ENCODE measurements around the gene TAS2R50.
"Not testable (repeated sequence)": the region's sequence is repeated elsewhere in the genome, so short reads cannot be mapped to it uniquely, and the experiment has no call there.

TAS2R50 gene

GRCh38 chr12:10986812-10987211 is at the start of gene TAS2R50:
Gene TAS2R50 (minus strand): TSS chr12:10986912. CDS start chr12:10986860, 52 bp downstream.
- no peak for DNase-seq

- DNase-seq = not testable (repeated sequence)
Measured at GRCh38 chr12:11033959-11034358, 47.2 kb upstream of the TAS2R50 start.

DNA sequence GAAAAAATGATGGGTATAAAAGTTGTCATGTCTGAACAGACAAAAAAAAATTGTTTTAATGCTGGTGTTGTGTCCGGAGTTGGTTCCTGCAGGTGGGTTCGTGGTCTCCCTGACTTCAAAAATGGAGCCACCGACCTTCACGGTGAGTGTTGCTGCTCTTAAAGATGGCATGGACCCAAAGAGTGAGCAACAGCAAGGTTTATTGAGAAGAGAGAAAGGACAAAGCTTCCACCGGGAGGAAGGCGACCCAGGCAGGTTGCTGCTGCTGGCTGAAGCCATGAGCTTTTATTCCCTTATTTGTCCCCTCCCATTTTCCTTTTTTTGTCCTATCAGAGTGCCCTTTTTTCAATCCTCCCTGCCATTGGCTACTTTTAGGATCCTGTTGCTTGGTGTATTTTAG is 44.6 kb upstream of the TAS2R50 start, which contains the start of gene TAS2R31:
Gene TAS2R31, minus strand, starts transcription at position 101 of the 400 bp plus-strand sequence. Its CDS starts 72 bp downstream, at position 29.
- no peak for DNase-seq

DNA sequence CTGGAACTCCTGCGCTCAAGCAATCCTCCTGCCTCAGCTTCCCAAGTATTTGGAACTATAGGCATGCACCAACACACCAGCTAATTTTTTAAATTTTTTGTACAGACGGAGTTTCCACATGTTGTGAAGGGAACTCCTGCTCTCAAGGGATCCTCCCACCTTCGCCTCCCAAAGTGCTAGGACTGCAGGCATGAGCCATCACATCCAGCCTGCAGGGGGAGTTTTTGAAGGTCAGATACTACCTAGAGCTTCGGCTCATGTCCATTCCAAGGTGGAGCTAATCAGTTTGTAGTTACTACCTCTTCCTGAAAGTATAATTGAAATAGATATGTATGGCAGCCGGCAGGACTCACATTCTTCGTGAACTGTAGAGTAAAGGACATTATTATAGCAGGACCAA is 39.4 kb upstream of the TAS2R50 start:
- no peak for DNase-seq

DNA sequence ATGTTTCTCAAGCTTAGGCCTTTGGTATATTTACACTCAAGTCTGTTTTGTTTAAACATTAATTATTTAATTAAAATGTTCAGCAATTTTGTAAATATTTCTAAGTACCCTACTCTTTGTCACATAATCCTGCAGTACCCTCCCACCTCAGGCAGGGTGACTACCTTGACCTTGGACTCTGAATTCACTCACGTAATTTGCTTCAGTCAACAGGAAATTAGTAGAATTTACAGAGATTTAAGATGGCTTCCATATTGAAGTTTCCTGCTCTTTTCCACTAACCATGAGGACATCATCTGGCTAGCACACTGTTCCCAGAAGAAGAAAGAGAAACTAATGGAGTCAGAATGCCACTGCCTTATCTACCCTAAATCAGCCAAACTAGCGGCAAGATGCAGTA is 36.7 kb upstream of the TAS2R50 start:
- no peak for DNase-seq

- no peak for DNase-seq
Measured at GRCh38 chr12:11022520-11022919, 35.8 kb upstream of the TAS2R50 start, which contains the start of gene TAS2R19. Gene TAS2R19 (minus strand): TSS chr12:11022620. CDS start chr12:11022571, 49 bp downstream.

- no peak for DNase-seq
Measured at GRCh38 chr12:11016937-11017336, 30.2 kb upstream of the TAS2R50 start.

DNA sequence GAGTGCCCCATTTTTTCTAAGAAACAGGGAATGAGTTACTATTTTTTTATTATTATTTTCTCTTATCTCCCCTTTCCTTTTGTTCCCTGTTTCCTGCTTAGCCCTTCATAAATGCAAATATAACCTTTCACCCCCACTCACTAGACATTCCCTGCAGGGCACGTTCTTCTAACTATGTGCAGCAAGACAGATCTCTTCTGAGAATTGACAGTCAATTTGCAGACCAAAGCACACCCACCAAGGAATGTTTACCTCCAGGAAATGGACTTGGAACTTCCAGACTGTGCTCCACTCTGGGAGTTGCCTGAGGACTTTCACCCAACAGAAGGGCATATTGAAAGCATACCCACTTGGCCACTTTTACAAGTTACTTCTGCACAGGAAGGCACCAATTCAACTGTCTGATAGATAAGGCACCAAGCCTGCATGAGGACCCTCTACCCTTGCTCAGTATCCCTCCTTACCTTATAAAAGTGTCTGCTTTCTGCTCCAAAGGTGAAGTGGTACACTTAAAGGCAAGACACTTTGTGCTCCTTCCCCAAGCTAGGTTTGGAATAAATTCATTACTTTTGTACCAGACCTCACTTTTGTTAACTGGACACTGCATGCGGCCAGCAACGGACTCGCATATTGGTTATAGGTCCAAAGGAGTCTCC is 29.2 kb upstream of the TAS2R50 start:
- DNase-seq = no peak

DNA sequence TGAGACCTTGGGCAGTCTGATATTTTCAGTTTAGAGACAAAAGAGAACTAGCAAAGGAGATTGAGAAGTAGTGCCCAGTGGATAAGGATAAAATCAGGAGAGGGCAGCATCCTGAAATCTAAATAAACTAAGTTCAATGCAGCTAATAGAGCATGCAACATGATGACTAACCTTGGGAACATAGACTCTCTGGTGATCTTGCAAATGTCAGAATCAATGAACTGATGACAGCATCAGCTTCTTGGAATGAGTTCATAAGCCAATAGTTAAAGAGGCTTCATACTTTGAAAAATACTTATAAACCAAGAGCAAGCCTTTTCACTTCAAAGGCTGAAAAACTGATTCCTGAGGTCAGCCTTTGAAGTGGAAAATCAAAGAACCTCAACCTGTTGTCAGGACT is 27.5 kb upstream of the TAS2R50 start:
- no peak for DNase-seq

DNA sequence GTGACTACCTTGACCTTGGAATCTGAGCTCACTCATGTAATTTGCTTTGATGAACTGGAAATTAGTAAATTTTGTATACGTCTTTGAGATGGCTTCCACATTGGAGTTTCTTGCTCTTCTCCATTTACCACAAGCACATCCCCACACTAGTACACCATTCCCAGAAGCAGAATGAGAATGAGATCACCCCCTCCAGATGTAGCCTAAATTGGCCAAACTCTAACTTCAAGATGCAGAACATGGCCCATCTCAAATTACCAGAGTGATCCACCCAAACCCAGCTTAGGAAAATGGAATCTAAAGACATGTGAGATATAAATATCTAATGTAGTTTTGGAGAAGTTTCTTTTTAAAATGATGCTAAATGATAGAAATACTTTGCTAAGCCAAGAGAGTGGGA is 20.9 kb upstream of the TAS2R50 start:
- no peak for DNase-seq

GRCh38 chr12:10998204-10998603 is 11.5 kb upstream of the TAS2R50 start, which contains the start of gene TAS2R20:
Gene TAS2R20 (minus strand): TSS chr12:10998304. CDS start chr12:10997875, 429 bp downstream.
- no peak for DNase-seq

DNA sequence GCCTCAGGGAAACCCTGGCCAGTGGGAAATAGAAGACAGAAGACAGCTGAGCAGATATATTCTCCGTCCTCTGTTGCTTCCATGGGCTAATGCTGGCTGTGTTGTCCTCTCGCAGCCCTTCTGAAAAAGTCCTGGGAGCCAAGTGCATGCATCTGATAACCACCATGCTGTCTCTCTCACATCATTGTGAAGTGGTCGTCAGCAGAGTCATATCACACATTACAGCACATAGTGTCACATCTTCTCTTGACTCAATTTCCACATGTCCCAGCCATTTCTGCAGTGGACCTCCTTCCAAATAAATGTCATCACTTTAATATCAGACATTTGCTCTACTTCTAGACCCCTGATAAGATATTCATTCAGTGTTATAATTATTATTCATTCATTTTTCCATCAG is 7.6 kb upstream of the TAS2R50 start:
- no peak for DNase-seq

- DNase-seq = no peak
Measured at GRCh38 chr12:10989107-10989506, 2.4 kb upstream of the TAS2R50 start.

DNA sequence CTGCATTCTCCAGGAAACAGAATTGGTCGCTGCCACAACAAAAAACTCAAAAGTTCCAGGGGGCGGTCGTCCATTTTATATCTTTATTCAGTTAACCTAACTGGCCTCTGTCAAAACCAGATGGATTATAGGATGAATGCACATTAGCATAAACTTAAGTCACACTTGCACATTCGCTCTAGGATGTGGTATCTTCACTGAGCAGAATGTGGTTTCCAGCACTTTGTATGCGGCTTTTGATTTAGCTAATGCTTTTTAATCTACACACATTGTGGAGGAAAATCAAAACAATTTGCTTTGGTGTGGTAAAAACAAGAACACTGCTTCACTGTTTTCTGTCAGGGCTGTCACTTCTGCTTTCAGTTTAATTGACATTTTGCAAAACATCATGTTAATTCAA is 4.5 kb downstream of the TAS2R50 start:
- peak; percentile 85 for DNase-seq

DNA sequence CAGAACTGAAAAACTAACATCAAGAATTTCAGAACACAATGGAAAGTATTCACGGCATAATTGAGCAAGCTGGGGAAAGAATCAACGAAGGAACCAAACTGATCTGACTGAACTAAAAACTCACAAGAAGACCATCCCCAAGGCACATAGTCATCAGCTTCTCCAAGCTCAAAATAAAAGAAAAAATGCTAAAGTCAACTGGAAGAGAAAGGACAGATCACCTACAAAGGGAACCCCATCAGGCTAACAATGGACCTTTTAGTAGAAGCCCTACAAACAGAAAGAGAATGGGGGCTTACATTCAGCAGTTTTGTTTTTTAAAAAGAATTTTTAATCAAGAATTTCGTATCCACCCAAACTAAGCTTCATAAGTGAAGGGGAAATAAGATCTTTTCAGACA is 11.7 kb downstream of the TAS2R50 start:
- DNase-seq = no peak

DNA sequence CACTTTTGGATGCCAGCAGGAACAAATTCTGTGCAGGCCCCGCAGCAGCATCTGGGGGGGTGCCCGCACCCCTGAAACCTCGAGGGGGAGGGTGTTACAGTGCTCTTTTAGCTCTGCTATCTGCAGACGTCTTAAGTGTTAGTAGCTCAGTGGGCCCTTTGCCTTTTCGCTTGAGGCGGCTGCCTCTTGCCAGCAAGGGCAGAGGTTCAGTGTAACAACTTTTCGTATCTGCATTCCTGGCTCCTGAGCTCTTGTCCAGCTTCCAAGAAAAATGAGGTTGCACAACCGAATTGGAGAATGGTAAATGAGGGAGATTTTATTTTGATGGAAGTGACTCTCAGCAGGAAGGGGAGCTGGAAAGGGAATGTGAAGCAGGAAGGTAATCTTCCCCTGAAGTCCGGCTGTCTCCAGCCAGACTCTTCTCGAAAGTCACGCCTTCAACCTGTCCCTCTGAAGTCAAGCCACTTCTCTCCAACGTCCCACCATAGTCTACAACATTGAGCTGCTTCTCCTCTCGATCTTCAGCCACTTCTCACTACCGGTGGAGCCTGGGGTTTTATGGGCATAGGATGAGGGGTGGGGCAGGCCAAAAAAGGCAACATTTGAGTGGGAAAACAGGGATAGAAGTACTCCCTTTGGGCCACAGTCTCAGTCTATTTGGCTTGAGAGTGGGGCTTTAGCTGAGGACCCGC is 17.8 kb downstream of the TAS2R50 start:
- DNase-seq = no peak

DNA sequence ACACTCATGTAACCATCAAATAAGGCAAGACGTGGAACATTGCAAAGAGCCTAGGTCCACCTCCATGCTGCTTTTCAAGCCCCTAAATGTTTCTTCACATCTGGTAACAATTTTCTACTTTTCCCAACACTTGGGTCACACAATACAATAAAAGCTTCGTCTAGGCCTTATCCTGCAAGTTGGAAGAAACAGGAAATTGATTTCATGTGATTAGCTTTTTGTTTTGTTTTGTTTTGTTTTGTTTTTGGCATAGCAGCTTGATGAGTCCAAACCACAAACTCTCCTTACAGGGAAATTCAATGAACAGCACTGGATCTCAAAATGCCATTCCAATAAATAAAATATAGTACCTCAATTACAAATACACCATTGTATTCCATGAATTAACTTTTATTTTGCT is 19.3 kb downstream of the TAS2R50 start:
- DNase-seq = no peak

DNA sequence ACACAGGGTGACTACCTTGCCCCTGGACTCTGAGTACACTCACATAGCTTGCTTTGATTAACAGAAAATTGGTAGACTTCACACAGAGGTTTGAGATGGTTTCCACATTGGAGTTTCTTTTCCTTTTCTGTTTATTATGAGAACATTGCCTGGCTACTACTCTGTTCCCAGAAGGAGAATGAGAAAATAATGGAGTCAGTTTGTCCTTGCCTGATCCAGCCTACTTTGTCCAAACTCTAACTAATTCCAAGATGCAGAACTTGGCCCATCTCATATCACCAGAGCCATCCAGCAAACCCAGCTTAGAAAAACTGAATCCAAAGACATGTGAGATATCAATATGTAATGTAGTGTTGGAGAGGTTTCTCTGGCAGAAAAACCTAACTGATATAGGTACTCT is 20.4 kb downstream of the TAS2R50 start:
- DNase-seq = no peak

DNA sequence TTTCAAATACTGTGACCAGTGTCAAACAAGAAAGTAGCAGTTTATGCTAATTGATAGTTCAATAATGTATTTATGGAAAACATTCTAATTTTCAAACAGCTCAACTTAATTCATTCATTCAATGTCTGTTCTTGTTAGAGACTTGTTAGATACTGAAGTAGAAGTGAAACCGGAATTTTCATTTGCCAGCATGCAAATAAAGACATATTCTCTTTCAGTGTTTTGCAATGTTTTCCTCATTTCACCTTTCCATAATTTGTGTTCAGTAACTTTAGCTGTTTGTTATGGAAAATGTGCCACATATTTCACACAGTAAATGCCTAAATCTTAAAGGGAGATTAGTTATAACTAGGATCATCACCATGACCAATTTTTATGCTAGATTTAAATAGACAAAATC is 21.2 kb downstream of the TAS2R50 start:
- DNase-seq = no peak

DNA sequence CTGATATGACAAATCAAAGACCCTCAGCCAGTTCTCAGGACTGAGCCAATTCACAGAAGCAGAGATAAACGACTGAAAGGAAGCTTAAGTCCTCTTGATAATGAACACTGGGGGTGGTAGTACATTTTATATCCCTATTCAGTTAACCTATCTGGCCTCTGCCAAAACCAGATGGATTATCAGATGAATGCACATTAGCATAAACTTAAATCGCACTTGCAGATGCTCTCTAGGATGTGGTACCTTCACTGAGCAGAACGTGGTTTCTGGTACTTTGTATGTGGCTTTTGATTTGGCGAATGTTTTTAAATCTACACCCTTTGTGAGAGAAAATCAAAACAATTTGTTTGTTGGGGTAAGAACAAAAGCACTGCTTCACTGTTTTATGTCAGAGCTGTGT is 26.5 kb downstream of the TAS2R50 start:
- DNase-seq = no peak

- DNase-seq = no peak
Measured at GRCh38 chr12:10959804-10960203, 26.9 kb downstream of the TAS2R50 start.

- no peak for DNase-seq
Measured at GRCh38 chr12:10957741-10958140, 29.0 kb downstream of the TAS2R50 start.

DNA sequence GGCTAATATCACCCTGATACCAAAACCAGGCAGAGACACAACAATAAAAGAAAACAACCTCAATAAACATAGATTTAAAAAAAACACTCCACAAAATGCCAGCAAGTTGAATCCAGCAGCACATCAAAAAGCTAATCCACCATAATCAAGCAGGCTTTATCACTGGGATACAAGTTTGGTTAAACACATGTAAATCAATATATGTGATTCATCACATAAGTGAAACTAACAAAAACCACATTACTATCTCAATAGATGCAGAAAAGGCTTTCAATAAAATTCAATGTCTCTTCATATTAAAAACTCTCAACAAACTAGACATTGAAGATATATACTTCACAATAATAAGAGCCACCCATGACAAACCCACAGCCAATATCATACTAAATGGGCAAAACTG is 30.6 kb downstream of the TAS2R50 start:
- no peak for DNase-seq

DNA sequence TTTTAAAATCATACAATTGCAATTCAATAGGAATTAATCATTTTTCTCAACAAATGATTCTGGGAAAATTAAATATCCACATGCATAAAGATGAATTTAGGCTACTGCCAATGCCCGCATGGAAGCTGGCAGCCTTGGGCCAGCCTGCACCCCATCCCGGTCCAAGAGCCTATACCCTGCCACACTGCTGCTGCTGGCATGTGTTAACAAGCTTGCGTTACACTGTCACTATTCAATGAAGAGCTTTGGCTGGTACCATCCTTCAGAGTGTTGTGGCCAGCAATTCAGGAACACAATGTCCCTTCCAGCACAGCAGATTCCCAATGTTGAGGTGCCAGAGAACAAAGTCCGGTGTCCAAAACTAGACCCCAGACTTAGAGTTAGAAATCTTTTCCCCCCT is 34.1 kb downstream of the TAS2R50 start:
- no peak for DNase-seq

DNA sequence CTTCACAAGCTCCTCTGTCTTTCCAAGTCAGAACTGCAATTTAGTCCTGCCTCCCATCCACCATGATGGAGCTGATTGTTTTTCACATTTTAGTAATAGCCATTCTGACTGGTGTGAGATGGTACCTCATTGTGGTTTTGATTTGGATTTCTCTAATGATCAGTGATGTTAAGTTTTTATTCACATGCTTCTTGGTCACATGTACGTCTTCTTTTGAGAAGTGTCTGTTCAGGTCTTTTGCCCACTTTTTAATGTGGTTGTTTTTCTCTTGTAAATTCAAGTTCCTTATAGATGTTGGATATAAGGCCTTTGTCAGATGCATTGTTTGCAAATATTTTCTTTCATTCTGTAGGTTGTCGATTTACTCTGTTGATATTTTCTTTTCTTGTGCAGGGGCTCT is 43.5 kb downstream of the TAS2R50 start:
- DNase-seq = no peak
